ENCODE data around the gene VSTM2L. TPM values are rescaled to one million over a fixed set of nuclear protein-coding genes. Genes with fewer than 3 reads are reported as not detected.
"Not testable (repeated sequence)": the region's sequence is repeated elsewhere in the genome, so short reads cannot be mapped to it uniquely, and the experiment has no call there.

VSTM2L gene
- 1 to 10 TPM in 2 of 3 donors, under 1 TPM in 1; 0.82 to 3.3 (median 1.9) TPM for polyA plus RNA-seq (ENCODE audit: insufficient read length in 3 of 3)
- long read RNA-seq, donor 1, partial matches to known transcripts: 6 of 13 reads
- long read RNA-seq, donor 1, other reads (novel, unspliced or antisense): 6 of 13 reads
- long read RNA-seq, donor 2: 0 reads
- long read RNA-seq, donor 3, partial matches to known transcripts: 0 of 3 reads
- long read RNA-seq, donor 3, other reads (novel, unspliced or antisense): 0 of 3 reads
- long read RNA-seq, donor 4: 0 reads
- long read RNA-seq, donor 5, partial matches to known transcripts: 0 of 2 reads
- long read RNA-seq, donor 5, other reads (novel, unspliced or antisense): 0 of 2 reads
- long read RNA-seq, donor 6: 0 reads
- long read RNA-seq, donor 7, partial matches to known transcripts: 0 of 1 reads
- long read RNA-seq, donor 7, other reads (novel, unspliced or antisense): 0 of 1 reads
- long read RNA-seq, donor 8: 0 reads
- long read RNA-seq, donor 9: 0 reads
- long read RNA-seq, donor 10: 0 reads
- long read RNA-seq, donor 11: 0 reads
- long read RNA-seq, donor 12, partial matches to known transcripts: 0 of 2 reads
- long read RNA-seq, donor 12, other reads (novel, unspliced or antisense): 0 of 2 reads
- long read RNA-seq, donor 13, partial matches to known transcripts: 0 of 3 reads
- long read RNA-seq, donor 13, other reads (novel, unspliced or antisense): 0 of 3 reads
- long read RNA-seq, donor 14: 0 reads
- long read RNA-seq, donor 15, partial matches to known transcripts: 0 of 1 reads
- long read RNA-seq, donor 15, other reads (novel, unspliced or antisense): 0 of 1 reads
- long read RNA-seq, donor 16, partial matches to known transcripts: 0 of 1 reads
- long read RNA-seq, donor 16, other reads (novel, unspliced or antisense): 0 of 1 reads

GRCh38 chr20:37902504-37903313 is at the start of gene VSTM2L:
VSTM2L (plus strand) TSS chr20:37903127; CDS start chr20:37903351, 224 bp downstream.
- no peak for DNase-seq (ENCODE audit: extremely low read depth in 1 of 11, low read depth in 9 of 11, low spot score in 4 of 11)

- no peak for DNase-seq (ENCODE audit: extremely low read depth in 1 of 11, low read depth in 9 of 11, low spot score in 4 of 11)
Measured at GRCh38 chr20:37853823-37854375, 49.0 kb upstream of the VSTM2L start.

- DNase-seq (ENCODE audit: extremely low read depth in 1 of 11, low read depth in 9 of 11, low spot score in 4 of 11): not testable (repeated sequence)
Measured at GRCh38 chr20:37856034-37856433, 46.9 kb upstream of the VSTM2L start.

- no peak for DNase-seq (ENCODE audit: extremely low read depth in 1 of 11, low read depth in 9 of 11, low spot score in 4 of 11)
Measured at GRCh38 chr20:37856932-37857660, 45.8 kb upstream of the VSTM2L start.

- no peak for DNase-seq (ENCODE audit: extremely low read depth in 1 of 11, low read depth in 9 of 11, low spot score in 4 of 11)
Measured at GRCh38 chr20:37859406-37860171, 43.3 kb upstream of the VSTM2L start.

- no peak for DNase-seq (ENCODE audit: extremely low read depth in 1 of 11, low read depth in 9 of 11, low spot score in 4 of 11)
Measured at GRCh38 chr20:37863289-37863688, 39.6 kb upstream of the VSTM2L start.

- DNase-seq (ENCODE audit: extremely low read depth in 1 of 11, low read depth in 9 of 11, low spot score in 4 of 11): peak in 4 of 11 donors; percentile 37 to 57 (median 46)
Measured at GRCh38 chr20:37864298-37864697, 38.6 kb upstream of the VSTM2L start.

- no peak for DNase-seq (ENCODE audit: extremely low read depth in 1 of 11, low read depth in 9 of 11, low spot score in 4 of 11)
Measured at GRCh38 chr20:37866051-37866450, 36.9 kb upstream of the VSTM2L start.

GRCh38 chr20:37867289-37868195 is 35.4 kb upstream of the VSTM2L start:
- DNase-seq (ENCODE audit: extremely low read depth in 1 of 11, low read depth in 9 of 11, low spot score in 4 of 11): no peak

GRCh38 chr20:37868851-37869333 is 34.0 kb upstream of the VSTM2L start:
- DNase-seq (ENCODE audit: extremely low read depth in 1 of 11, low read depth in 9 of 11, low spot score in 4 of 11): no peak

GRCh38 chr20:37869334-37869861 is 33.5 kb upstream of the VSTM2L start:
- DNase-seq (ENCODE audit: extremely low read depth in 1 of 11, low read depth in 9 of 11, low spot score in 4 of 11): no peak

- no peak for DNase-seq (ENCODE audit: extremely low read depth in 1 of 11, low read depth in 9 of 11, low spot score in 4 of 11)
Measured at GRCh38 chr20:37870294-37870693, 32.6 kb upstream of the VSTM2L start.

- DNase-seq (ENCODE audit: extremely low read depth in 1 of 11, low read depth in 9 of 11, low spot score in 4 of 11): no peak
Measured at GRCh38 chr20:37871751-37872150, 31.2 kb upstream of the VSTM2L start.

- DNase-seq (ENCODE audit: extremely low read depth in 1 of 11, low read depth in 9 of 11, low spot score in 4 of 11): no peak
Measured at GRCh38 chr20:37872161-37872560, 30.8 kb upstream of the VSTM2L start.

- no peak for DNase-seq (ENCODE audit: extremely low read depth in 1 of 11, low read depth in 9 of 11, low spot score in 4 of 11)
Measured at GRCh38 chr20:37873884-37874283, 29.0 kb upstream of the VSTM2L start.
